ENCODE data around the gene RNF169.

RNF169 gene

GRCh38 chr11:74844865-74845264, 96.2 kb downstream of the RNF169 start:
- no peak for DNase-seq (ENCODE audit: low read depth)
- H3K4me3 ChIP-seq (ENCODE audit: control insufficient read depth, low read depth, low read length), result no peak overlapping the region
- TF ChIP-seq, protein P1, sequence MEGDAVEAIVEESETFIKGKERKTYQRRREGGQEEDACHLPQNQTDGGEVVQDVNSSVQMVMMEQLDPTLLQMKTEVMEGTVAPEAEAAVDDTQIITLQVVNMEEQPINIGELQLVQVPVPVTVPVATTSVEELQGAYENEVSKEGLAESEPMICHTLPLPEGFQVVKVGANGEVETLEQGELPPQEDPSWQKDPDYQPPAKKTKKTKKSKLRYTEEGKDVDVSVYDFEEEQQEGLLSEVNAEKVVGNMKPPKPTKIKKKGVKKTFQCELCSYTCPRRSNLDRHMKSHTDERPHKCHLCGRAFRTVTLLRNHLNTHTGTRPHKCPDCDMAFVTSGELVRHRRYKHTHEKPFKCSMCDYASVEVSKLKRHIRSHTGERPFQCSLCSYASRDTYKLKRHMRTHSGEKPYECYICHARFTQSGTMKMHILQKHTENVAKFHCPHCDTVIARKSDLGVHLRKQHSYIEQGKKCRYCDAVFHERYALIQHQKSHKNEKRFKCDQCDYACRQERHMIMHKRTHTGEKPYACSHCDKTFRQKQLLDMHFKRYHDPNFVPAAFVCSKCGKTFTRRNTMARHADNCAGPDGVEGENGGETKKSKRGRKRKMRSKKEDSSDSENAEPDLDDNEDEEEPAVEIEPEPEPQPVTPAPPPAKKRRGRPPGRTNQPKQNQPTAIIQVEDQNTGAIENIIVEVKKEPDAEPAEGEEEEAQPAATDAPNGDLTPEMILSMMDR (conservative IDR thresholded peaks at IDR 0.05; ENCODE audit: control insufficient read depth, insufficient read depth, low read depth, low read length), result no peak

- TF ChIP-seq, protein P1 (conservative IDR thresholded peaks at IDR 0.05; ENCODE audit: control insufficient read depth, insufficient read depth, low read depth, low read length), result no peak
- no peak for DNase-seq (ENCODE audit: low read depth)
- H3K4me3 ChIP-seq (ENCODE audit: control insufficient read depth, low read depth, low read length), result no peak overlapping the region
These were observed 97.4 kb downstream of the RNF169 start for GRCh38 chr11:74845978-74846517.

DNA sequence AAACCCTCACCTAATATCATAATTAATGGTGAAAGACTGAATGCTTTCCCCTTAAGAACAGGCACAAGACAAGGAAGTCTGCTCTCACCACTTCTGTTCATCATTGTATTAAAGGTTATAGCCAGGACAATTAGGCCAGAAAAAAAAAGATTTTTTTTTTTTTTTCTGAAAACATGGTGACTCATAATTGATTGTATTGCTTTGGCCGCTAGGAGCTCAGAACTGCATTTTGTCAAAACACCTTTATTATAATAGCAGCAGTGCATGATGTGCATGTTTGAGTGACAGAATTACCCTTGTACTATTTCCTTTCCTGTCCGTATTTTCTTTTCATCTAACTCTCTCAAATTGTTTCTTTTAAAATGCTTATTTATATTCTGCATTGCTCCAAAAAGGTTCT, 98.1 kb downstream of the RNF169 start:
- TF ChIP-seq, protein P1 (conservative IDR thresholded peaks at IDR 0.05; ENCODE audit: control insufficient read depth, insufficient read depth, low read depth, low read length), result peak; percentile 23
- peak; percentile 38 for DNase-seq (ENCODE audit: low read depth)
- no peak overlapping the region for H3K4me3 ChIP-seq (ENCODE audit: control insufficient read depth, low read depth, low read length)

GRCh38 chr11:74847395-74847794, 98.7 kb downstream of the RNF169 start:
- no peak for DNase-seq (ENCODE audit: low read depth)
- TF ChIP-seq, protein P1 (conservative IDR thresholded peaks at IDR 0.05; ENCODE audit: control insufficient read depth, insufficient read depth, low read depth, low read length), result no peak
- H3K4me3 ChIP-seq (ENCODE audit: control insufficient read depth, low read depth, low read length), result no peak overlapping the region

GRCh38 chr11:74847895-74848294, 99.2 kb downstream of the RNF169 start:
- no peak overlapping the region for H3K4me3 ChIP-seq (ENCODE audit: control insufficient read depth, low read depth, low read length)
- TF ChIP-seq, protein P1 (conservative IDR thresholded peaks at IDR 0.05; ENCODE audit: control insufficient read depth, insufficient read depth, low read depth, low read length), result no peak
- no peak for DNase-seq (ENCODE audit: low read depth)

- DNase-seq (ENCODE audit: low read depth), result peak; percentile 94
- no peak overlapping the region for H3K4me3 ChIP-seq (ENCODE audit: control insufficient read depth, low read depth, low read length)
- TF ChIP-seq, protein P1 (conservative IDR thresholded peaks at IDR 0.05; ENCODE audit: control insufficient read depth, insufficient read depth, low read depth, low read length), result no peak
These were observed 101.1 kb downstream of the RNF169 start for GRCh38 chr11:74849525-74850391.

Measured in fibroblast of mammary gland (primary cell).